ENCODE data around the gene NHEJ1.

Gene NHEJ1

GRCh38 chr2:219182331-219183150 lies 21.9 kb upstream of the NHEJ1 start:
- no peak overlapping the region for H2AFZ ChIP-seq (ENCODE audit: low read length)
- H3K9me2 ChIP-seq (replicated peaks; ENCODE audit: insufficient read depth, low read length), result no peaks in the 10 kb centered on the region
- no peaks in the 10 kb centered on the region for H3K9me3 ChIP-seq (replicated peaks; ENCODE audit: insufficient read depth, low read length)
- peaks cover 4% of the 10 kb centered on the region; the same call in 1 of the 2 replicates for H3K36me3 ChIP-seq (replicated peaks; ENCODE audit: insufficient read depth, low read length)
- no peak overlapping the region for H3K9ac ChIP-seq (ENCODE audit: low read length)
- no peaks in the 10 kb centered on the region for H4K20me1 ChIP-seq (ENCODE audit: insufficient read depth, low read length)
- H3K4me2 ChIP-seq (ENCODE audit: low read depth, low read length), result no peak overlapping the region
- no peak overlapping the region for H3K4me3 ChIP-seq (ENCODE audit: low read length)
- H3F3A ChIP-seq (ENCODE audit: insufficient read depth, low read length), result peaks cover 4% of the 10 kb centered on the region
- H3K4me1 ChIP-seq (ENCODE audit: low read length), result peaks cover 7% of the 10 kb centered on the region; the same call in 1 of the 2 replicates
- H3K79me2 ChIP-seq (ENCODE audit: low read length), result peaks cover 24% of the 10 kb centered on the region
- no peak for TF ChIP-seq EZH2 (optimal IDR thresholded peaks at IDR 0.05; ENCODE audit: low read depth, low read length)
- no peak for TF ChIP-seq CTCF (IDR thresholded peaks at IDR 0.05; ENCODE audit: low read length)
- TF ChIP-seq EZH2phosphoT487 (IDR thresholded peaks at IDR 0.05; ENCODE audit: low read length), result no peak
- no peaks in the 10 kb centered on the region for H3K27me3 ChIP-seq (replicated peaks; ENCODE audit: insufficient read depth, low read length)
- H3K27ac ChIP-seq (ENCODE audit: low read length), result no peak overlapping the region
- no peak for DNase-seq

GRCh38 chr2:219181531-219181930 lies 20.9 kb upstream of the NHEJ1 start:
- TF ChIP-seq CTCF (IDR thresholded peaks at IDR 0.05; ENCODE audit: low read length) (no peak), EZH2phosphoT487 (IDR thresholded peaks at IDR 0.05; ENCODE audit: low read length) (no peak), EZH2 (optimal IDR thresholded peaks at IDR 0.05; ENCODE audit: low read depth, low read length) (no peak)
- H3K4me2 ChIP-seq (ENCODE audit: low read depth, low read length), result no peak overlapping the region
- no peaks in the 10 kb centered on the region for H3K27me3 ChIP-seq (replicated peaks; ENCODE audit: insufficient read depth, low read length)
- no peaks in the 10 kb centered on the region for H3K9me3 ChIP-seq (replicated peaks; ENCODE audit: insufficient read depth, low read length)
- peaks cover 14% of the 10 kb centered on the region for H3F3A ChIP-seq (ENCODE audit: insufficient read depth, low read length)
- no peak overlapping the region for H3K27ac ChIP-seq (ENCODE audit: low read length)
- peaks cover 26% of the 10 kb centered on the region for H3K79me2 ChIP-seq (ENCODE audit: low read length)
- H2AFZ ChIP-seq (ENCODE audit: low read length), result no peak overlapping the region
- no peak for DNase-seq
- no peaks in the 10 kb centered on the region for H4K20me1 ChIP-seq (ENCODE audit: insufficient read depth, low read length)
- peaks cover 4% of the 10 kb centered on the region; the same call in 1 of the 2 replicates for H3K36me3 ChIP-seq (replicated peaks; ENCODE audit: insufficient read depth, low read length)
- no peak overlapping the region for H3K4me3 ChIP-seq (ENCODE audit: low read length)
- peaks cover 7% of the 10 kb centered on the region; the same call in 1 of the 2 replicates for H3K4me1 ChIP-seq (ENCODE audit: low read length)
- H3K9me2 ChIP-seq (replicated peaks; ENCODE audit: insufficient read depth, low read length), result no peaks in the 10 kb centered on the region
- no peak overlapping the region for H3K9ac ChIP-seq (ENCODE audit: low read length)

GRCh38 chr2:219180961-219181360 lies 20.3 kb upstream of the NHEJ1 start:
- Histone ChIP-seq H3K27ac (ENCODE audit: low read length) (no peak overlapping the region), H3K9me3 (replicated peaks; ENCODE audit: insufficient read depth, low read length) (no peaks in the 10 kb centered on the region), H4K20me1 (ENCODE audit: insufficient read depth, low read length) (no peaks in the 10 kb centered on the region), H2AFZ (ENCODE audit: low read length) (no peak overlapping the region), H3K36me3 (replicated peaks; ENCODE audit: insufficient read depth, low read length) (peaks cover 4% of the 10 kb centered on the region; the same call in 1 of the 2 replicates), H3K9me2 (replicated peaks; ENCODE audit: insufficient read depth, low read length) (no peaks in the 10 kb centered on the region), H3K27me3 (replicated peaks; ENCODE audit: insufficient read depth, low read length) (no peaks in the 10 kb centered on the region), H3F3A (ENCODE audit: insufficient read depth, low read length) (peaks cover 19% of the 10 kb centered on the region), H3K79me2 (ENCODE audit: low read length) (peaks cover 31% of the 10 kb centered on the region), H3K9ac (ENCODE audit: low read length) (no peak overlapping the region), H3K4me2 (ENCODE audit: low read depth, low read length) (no peak overlapping the region), H3K4me3 (ENCODE audit: low read length) (no peak overlapping the region), H3K4me1 (ENCODE audit: low read length) (peaks cover 7% of the 10 kb centered on the region; the same call in 1 of the 2 replicates)
- no peak for DNase-seq
- TF ChIP-seq CTCF (IDR thresholded peaks at IDR 0.05; ENCODE audit: low read length), result no peak
- TF ChIP-seq EZH2 (optimal IDR thresholded peaks at IDR 0.05; ENCODE audit: low read depth, low read length), result no peak
